Measurements from ENCODE around the gene TNFSF9. TPM values are rescaled to one million over a fixed set of nuclear protein-coding genes. Genes with fewer than 3 reads are reported as not detected.

The TNFSF9 gene
- total and polyA plus RNA-seq, 2 of the 8 experiments (the other 6 are each of a cell fraction or from before 2014, with no cell fraction given): 1.7 to 4.4 TPM

- TF ChIP-seq CHD7 (IDR thresholded peaks at IDR 0.05; ENCODE audit: insufficient replicate concordance, low read length) (no peak), YY1 (IDR thresholded peaks at IDR 0.05; ENCODE audit: low read depth, low read length) (no peak)
Observed at GRCh38 chr19:6524311-6524710, 6.5 kb upstream of the TNFSF9 start (continued).

Measured in H1 (cell line).